Epithelial cell of esophagus (primary cell): ENCODE results near the gene BANF1.

Experiments
- DNase-seq: peaks from one replicate; pipeline ENCODE4 v3.0.0; 2010; ENCODE audit warnings: low read depth
- H3K4me3 ChIP-seq: 2 replicates; pipeline ENCODE4 v1.5.1; 2011; ENCODE audit warnings: mild to moderate bottlenecking, low read length, control low read depth
- CTCF ChIP-seq: IDR thresholded peaks from 2 replicates; pipeline ENCODE4 v1.5.1; 2011; ENCODE audit warnings: low read depth, mild to moderate bottlenecking, low read length, control low read depth, inconsistent platforms; ENCODE audit not compliant: insufficient read depth; ENCODE audit errors: missing control alignments

Gene BANF1

GRCh38 chr11:66042227-66042995 is 40.1 kb downstream of the BANF1 start:
- no peak overlapping the region for H3K4me3 ChIP-seq
- no peak for TF ChIP-seq CTCF
- DNase-seq = no peak

- TF ChIP-seq CTCF = no peak
- no peak overlapping the region for H3K4me3 ChIP-seq
- no peak for DNase-seq
Measured at GRCh38 chr11:66042996-66043906, 40.9 kb downstream of the BANF1 start.

GRCh38 chr11:66044757-66045156 is 42.5 kb downstream of the BANF1 start:
- DNase-seq = peak; percentile 18
- no peak for TF ChIP-seq CTCF
- H3K4me3 ChIP-seq = no peak overlapping the region

GRCh38 chr11:66045177-66045639 is 42.9 kb downstream of the BANF1 start:
- peak; percentile 87 for TF ChIP-seq CTCF
- peak; percentile 80 for DNase-seq
- H3K4me3 ChIP-seq = no peak overlapping the region

GRCh38 chr11:66046901-66047300 is 44.6 kb downstream of the BANF1 start:
- no peak for DNase-seq
- H3K4me3 ChIP-seq = no peak overlapping the region
- TF ChIP-seq CTCF = no peak

GRCh38 chr11:66047541-66048365 is 45.5 kb downstream of the BANF1 start:
- DNase-seq = no peak
- TF ChIP-seq CTCF = no peak
- no peak overlapping the region for H3K4me3 ChIP-seq
